Heart right ventricle (tissue), 16 donors: Measurements from ENCODE around the gene RMDN3. TPM values are rescaled to one million over a fixed set of nuclear protein-coding genes. Genes with fewer than 3 reads are reported as not detected.
A peak's percentile ranks its signal among the peaks of the same experiment; 100 is the strongest.

Experiments used
- ATAC-seq, 8 donors: fragments of 200-7000 bp; cut with Tn5 transposase; one replicate each; pipeline ENCODE4 v1.9.1; 2020; ENCODE audit warnings: mild to moderate bottlenecking in 8 of 8, moderate library complexity in 8 of 8, moderate number of reproducible peaks in 1 of 8
- DNase-seq, 2 donors: peaks; one replicate each; pipeline ENCODE4 v3.0.0-alpha.2; 2020
- H3K27ac ChIP-seq, 10 donors: fragments of 200-600 bp; sonication (generic) in 2 of 10; one replicate each; pipeline versions ENCODE4 v1.5.0 to v1.8.0; 2020 to 2022; ENCODE audit warnings: mild to moderate bottlenecking in 3 of 10
- H3K27me3 ChIP-seq, 7 donors: fragments of 200-600 bp; one replicate each; pipeline ENCODE4 v1.8.0; 2021 to 2022; ENCODE audit warnings: mild to moderate bottlenecking in 2 of 7
- H3K36me3 ChIP-seq, 9 donors: fragments of 200-600 bp; sonication (generic) in 1 of 9; one replicate each; pipeline versions ENCODE4 v1.5.0 to v1.8.0; 2020 to 2022; ENCODE audit warnings: mild to moderate bottlenecking in 2 of 9
- H3K4me1 ChIP-seq, 9 donors: fragments of 200-600 bp; sonication (generic) in 1 of 9; one replicate each; pipeline versions ENCODE4 v1.5.0 to v1.8.0; 2020 to 2022; ENCODE audit warnings: mild to moderate bottlenecking in 4 of 9
- H3K4me3 ChIP-seq, 10 donors: fragments of 200-600 bp; sonication (generic) in 2 of 10; one replicate each; pipeline versions ENCODE4 v1.5.0 to v1.8.0; 2020 to 2022; ENCODE audit warnings: mild to moderate bottlenecking in 7 of 10, moderate library complexity in 2 of 10
- H3K9me3 ChIP-seq, 11 donors: fragments of 200-600 bp in 10 of 11; sonication (generic) in 2 of 11; one replicate each; pipeline versions ENCODE4 v1.5.0 to v1.8.0; 2013 to 2022; ENCODE audit warnings: mild to moderate bottlenecking in 2 of 11, control low read depth in 1 of 11, moderate library complexity in 1 of 11
- CTCF ChIP-seq, 9 donors: fragments of 200-600 bp; sonication (generic) in 2 of 9; IDR thresholded peaks; one replicate each; pipeline versions ENCODE4 v1.5.0 to v1.8.0; 2021 to 2022; ENCODE audit warnings: antibody characterized with exemption in 9 of 9, mild to moderate bottlenecking in 5 of 9, moderate library complexity in 1 of 9
- WGBS, 2 donors: extraction: QIAGEN DNeasy Blood & Tissue Kit; methylation state at CpG; one replicate each; pipeline ENCODE4 v1.1.7; 2013; ENCODE audit warnings: inconsistent platforms in 1 of 2; 5-methylcytosine and 5-hydroxymethylcytosine counted together
- intact Hi-C, 10 donors: fragments of 100-400 bp; cut with DNase I; formaldehyde crosslinking; loops; one replicate each; pipeline versions ENCODE4 v1.11.1 to v1.14.2; 2022
- polyA plus RNA-seq, 2 donors: library from polyadenylated mRNA; stranded (reverse); fragments of 200-250 nt; gene quantifications; one replicate each; pipeline ENCODE4 v1.2.3, GENCODE V29; 2013
- total RNA-seq, 10 donors: library from RNA; stranded (reverse); fragmentation: NEBNext Ultra II Directional in 3 of 10; extraction: Animal tissue kit (Norgen Biotek cat#: 25700) in 3 of 10; gene quantifications; one replicate each; pipeline versions ENCODE4 v1.2.1 to v1.2.4, GENCODE V29; 2021 to 2023
- donor health status: Arrhythmogenic right ventricular cardiomyopathy.
- donor health status: ischemic (EF 13 %, LVEDD 7.1; RV severe dilation, severe dysfunction).
- donor health status: healthy with polysubstance abuse.
- donor health status: DM: no; HTN: yes; CAD: no.
- donor health status: DM: no; HTN: no; CAD: no.
- donor health status: ischemic (EF 25% LVEDD 6.9; RV normal size, moderate dysfunction).
- donor health status: ischemic (EF 25% LVEDD 5.7; RV mildly dilated, moderate dysfunction).
- donor health status: healthy.
- donor health status: DM: yes; HTN: yes; CAD: no.
- donor health status: Ischemic cardiomyopathy.
- donor health status: ischemic (EF 35%, LVEDD 5.7; RV mildly dilated, moderate dysfunction).
- donor health status: nonischemic (EF 11% LVEDD 7.7; RV severe dilation, severe dysfunction).
- donor health status: DM: yes; HTN: yes; CAD: no.
- donor health status: PGD.
- donor health status: ischemic (EF 29% LVEDD 5.4; RV normal size, mild dysfunction).
- donor health status: nonischemic (EF 23%, LVEDD 6.1; RV moderate dilation, normal function).

The RMDN3 gene
- total and polyA plus RNA-seq, 12 donors = 12.2 to 21.7 (median 17.6) TPM

- no peaks in the 10 kb centered on the region for H3K9me3 ChIP-seq
- TF ChIP-seq CTCF (IDR thresholded peaks at IDR 0.05) = no peak
- peak overlapping the region; percentile 52 to 90 (median 84) for H3K4me3 ChIP-seq
- H3K4me1 ChIP-seq = peaks cover 0 to 24% (median 18%) of the 10 kb centered on the region in 9 donors
- 34 to 35% methylated on average over 31 of the region's 31 CpGs for WGBS, 2 donors
- intact Hi-C loops = loop anchor here in 3 of 10 donors (1.0 to 10.0 kb wide), 5 partner anchors 48 to 201 kb away; partner anchors contain the start of genes VPS18 (in 2 of the 3) and RMDN3 (in 1 of the 3)
- H3K36me3 ChIP-seq = peaks cover 0 to 31% (median 0%) of the 10 kb centered on the region in 9 donors
- DNase-seq (no peak), ATAC-seq (peak in 1 of 8 donors; percentile 12)
- H3K27me3 ChIP-seq = no peaks in the 10 kb centered on the region
- peak overlapping the region; percentile 94 to 100 (median 98) for H3K27ac ChIP-seq
Measured at GRCh38 chr15:40693904-40694687, 61.0 kb downstream of the RMDN3 start.

- WGBS, 2 donors = 95 to 99% methylated on average over 4 of the region's 4 CpGs
- DNase-seq = no peak
- H3K27ac ChIP-seq = no peak overlapping the region
- no peak overlapping the region for H3K4me3 ChIP-seq
- no peaks in the 10 kb centered on the region for H3K27me3 ChIP-seq
- no peak for TF ChIP-seq CTCF (IDR thresholded peaks at IDR 0.05)
- peaks cover 0 to 24% (median 18%) of the 10 kb centered on the region in 9 donors for H3K4me1 ChIP-seq
- intact Hi-C loops = loop anchor here in 3 of 10 donors (5.0 to 10.0 kb wide), 4 partner anchors 51 to 203 kb away; partner anchors contain the start of gene VPS18 (in 2 of the 3)
- no peak for ATAC-seq
- H3K36me3 ChIP-seq = peaks cover 0 to 30% (median 0%) of the 10 kb centered on the region in 9 donors
- H3K9me3 ChIP-seq = no peaks in the 10 kb centered on the region
Measured at GRCh38 chr15:40691737-40692136, 63.3 kb downstream of the RMDN3 start.

GRCh38 chr15:40688932-40689799 lies 65.9 kb downstream of the RMDN3 start:
- H3K4me1 ChIP-seq = peaks cover 0 to 12% (median 9%) of the 10 kb centered on the region in 9 donors
- no peak for TF ChIP-seq CTCF (IDR thresholded peaks at IDR 0.05)
- DNase-seq = no peak
- H3K4me3 ChIP-seq = no peak overlapping the region
- 80 to 82% methylated on average over 9 of the region's 9 CpGs for WGBS, 2 donors
- no peaks in the 10 kb centered on the region for H3K27me3 ChIP-seq
- H3K27ac ChIP-seq = no peak overlapping the region
- H3K36me3 ChIP-seq = peaks cover 0 to 30% (median 0%) of the 10 kb centered on the region in 9 donors
- no peaks in the 10 kb centered on the region for H3K9me3 ChIP-seq
- intact Hi-C loops = loop anchor here in 1 of 10 donors (10.0 kb wide), 1 partner anchor 206 kb away; the partner anchor contains the start of gene VPS18
- ATAC-seq = no peak

Other genes starting within 250 kb of the RMDN3 start
- 10 to 100 TPM; 16.0 to 30.1 (median 21.6) TPM for gene CCDC32, start 190.2 kb downstream of the RMDN3 start, total RNA-seq
- 10 to 100 TPM; 25.0 to 37.5 TPM for gene CCDC32, start 190.2 kb downstream of the RMDN3 start, polyA plus RNA-seq
- 10 to 100 TPM in 6 of 10 donors, 1 to 10 TPM in 4; 7.4 to 14.8 (median 10.7) TPM for gene RPUSD2, start 186.0 kb downstream of the RMDN3 start, total RNA-seq
- 10 to 100 TPM in 1 of 2 donors, 1 to 10 TPM in 1; 9.6 to 11.0 TPM for gene RPUSD2, start 186.0 kb downstream of the RMDN3 start, polyA plus RNA-seq
- gene KNL1, start 161.0 kb downstream of the RMDN3 start, total RNA-seq = 1 to 10 TPM in 4 of 10 donors, under 1 TPM in 6; 0.21 to 2.6 (median 0.73) TPM
- under 1 TPM; 0.10 to 0.22 TPM for gene KNL1, start 161.0 kb downstream of the RMDN3 start, polyA plus RNA-seq
- gene RAD51, start 60.1 kb downstream of the RMDN3 start, total RNA-seq = 1 to 10 TPM in 2 of 10 donors, under 1 TPM in 8; 0.30 to 3.6 (median 0.76) TPM
- under 1 TPM in 1 of 2 donors, not detected in 1; 0.43 TPM for gene RAD51, start 60.1 kb downstream of the RMDN3 start, polyA plus RNA-seq
- gene GCHFR, start 8.8 kb upstream of the RMDN3 start, total RNA-seq = 1 to 10 TPM; 2.2 to 9.1 (median 3.7) TPM
- 10 to 100 TPM in 1 of 2 donors, 1 to 10 TPM in 1; 5.8 to 10.8 TPM for gene GCHFR, start 8.8 kb upstream of the RMDN3 start, polyA plus RNA-seq
- gene C15orf62, start 14.7 kb upstream of the RMDN3 start, total RNA-seq = under 1 TPM in 3 of 10 donors, not detected in 7; 0.10 to 0.32 (median 0.31) TPM
- gene C15orf62, start 14.7 kb upstream of the RMDN3 start, polyA plus RNA-seq = under 1 TPM; 0.12 to 0.15 TPM
- 10 to 100 TPM; 14.2 to 29.2 (median 18.2) TPM for gene ZFYVE19, start 51.8 kb upstream of the RMDN3 start, total RNA-seq
- gene ZFYVE19, start 51.8 kb upstream of the RMDN3 start, polyA plus RNA-seq = 10 to 100 TPM; 11.9 to 18.1 TPM
- gene DNAJC17, start 52.2 kb upstream of the RMDN3 start, total RNA-seq = 10 to 100 TPM in 9 of 10 donors, 1 to 10 TPM in 1; 9.9 to 17.7 (median 14.7) TPM
- 10 to 100 TPM; 34.5 to 62.1 TPM for gene DNAJC17, start 52.2 kb upstream of the RMDN3 start, polyA plus RNA-seq
- gene PPP1R14D, start 73.5 kb upstream of the RMDN3 start, total RNA-seq = not detected
- not detected for gene PPP1R14D, start 73.5 kb upstream of the RMDN3 start, polyA plus RNA-seq
- gene SPINT1, start 88.8 kb upstream of the RMDN3 start, total RNA-seq = 1 to 10 TPM in 2 of 10 donors, under 1 TPM in 7, not detected in 1; 0.17 to 1.9 (median 0.47) TPM
- under 1 TPM; 0.22 to 0.43 TPM for gene SPINT1, start 88.8 kb upstream of the RMDN3 start, polyA plus RNA-seq
- gene RHOV, start 119.0 kb upstream of the RMDN3 start, total RNA-seq = not detected
- under 1 TPM in 1 of 2 donors, not detected in 1; 0.03 TPM for gene RHOV, start 119.0 kb upstream of the RMDN3 start, polyA plus RNA-seq
- gene VPS18, start 139.2 kb upstream of the RMDN3 start, total RNA-seq = 10 to 100 TPM; 16.0 to 25.0 (median 21.5) TPM
- 10 to 100 TPM; 10.5 to 12.2 TPM for gene VPS18, start 139.2 kb upstream of the RMDN3 start, polyA plus RNA-seq
- gene DLL4, start 174.1 kb upstream of the RMDN3 start, total RNA-seq = 10 to 100 TPM in 8 of 10 donors, 1 to 10 TPM in 2; 6.5 to 24.8 (median 16.6) TPM
- gene DLL4, start 174.1 kb upstream of the RMDN3 start, polyA plus RNA-seq = 10 to 100 TPM in 1 of 2 donors, 1 to 10 TPM in 1; 8.7 to 10.2 TPM
- gene CHAC1, start 198.2 kb upstream of the RMDN3 start, total RNA-seq = 1 to 10 TPM in 7 of 10 donors, under 1 TPM in 3; 0.31 to 4.8 (median 1.7) TPM
- gene CHAC1, start 198.2 kb upstream of the RMDN3 start, polyA plus RNA-seq = 1 to 10 TPM; 1.7 to 7.6 TPM